Stimulated activated CD4-positive, alpha-beta T cell treated with anti-CD3 and anti-CD28 coated beads, Interleukin-12 subunit alpha, Interleukin-12 subunit beta, amount 100 ng/mL, for 4 hours (primary cell): ENCODE data around the gene PTK6.

ENCODE experiments used
- DNase-seq: peaks from one replicate; pipeline ENCODE4 v3.0.0-alpha.2; 2020

Gene PTK6

GRCh38 chr20:63556873-63557478 lies 19.8 kb upstream of the PTK6 start:
- no peak for DNase-seq

GRCh38 chr20:63555661-63556381 lies 18.6 kb upstream of the PTK6 start:
- no peak for DNase-seq

GRCh38 chr20:63554361-63555278 lies 17.4 kb upstream of the PTK6 start:
- no peak for DNase-seq

- peak; percentile 48 for DNase-seq
Observed at GRCh38 chr20:63553933-63554290, 16.7 kb upstream of the PTK6 start, which contains the start of gene FNDC11. Gene FNDC11 (plus strand): TSS chr20:63554159. CDS start chr20:63555664, 1,505 bp downstream.

GRCh38 chr20:63553251-63553932 lies 16.2 kb upstream of the PTK6 start:
- peak; percentile 85 for DNase-seq

- DNase-seq = no peak
Observed at GRCh38 chr20:63552481-63553249, 15.5 kb upstream of the PTK6 start.

- DNase-seq = no peak
Observed at GRCh38 chr20:63551068-63551467, 13.9 kb upstream of the PTK6 start.

- DNase-seq = no peak
Observed at GRCh38 chr20:63549679-63550282, 12.6 kb upstream of the PTK6 start.

GRCh38 chr20:63549019-63549418 lies 11.8 kb upstream of the PTK6 start:
- DNase-seq = no peak

GRCh38 chr20:63548542-63548941 lies 11.4 kb upstream of the PTK6 start:
- DNase-seq = no peak

- no peak for DNase-seq
Observed at GRCh38 chr20:63547725-63548480, 10.7 kb upstream of the PTK6 start, which contains the start of gene SRMS. Gene SRMS (minus strand): TSS chr20:63547749. CDS start chr20:63547463, 286 bp downstream.

- DNase-seq = no peak
Observed at GRCh38 chr20:63546956-63547724, 10.0 kb upstream of the PTK6 start.

- DNase-seq = no peak
Observed at GRCh38 chr20:63546256-63546955, 9.2 kb upstream of the PTK6 start.

- no peak for DNase-seq
Observed at GRCh38 chr20:63545814-63546213, 8.6 kb upstream of the PTK6 start.

GRCh38 chr20:63544958-63545516 lies 7.9 kb upstream of the PTK6 start:
- DNase-seq = no peak

GRCh38 chr20:63544241-63544957 lies 7.2 kb upstream of the PTK6 start:
- DNase-seq = no peak

- no peak for DNase-seq
Observed at GRCh38 chr20:63543733-63544132, 6.6 kb upstream of the PTK6 start.

- DNase-seq = no peak
Observed at GRCh38 chr20:63543131-63543530, 6.0 kb upstream of the PTK6 start.
